Measurements from ENCODE around the gene ECI1. TPM values are rescaled to one million over a fixed set of nuclear protein-coding genes. Genes with fewer than 3 reads are reported as not detected.

Gene ECI1
- total and polyA plus RNA-seq, 2 of the 13 experiments (the other 11 are each of a cell fraction or from before 2014, with no cell fraction given): 82.0 to 102 TPM

GRCh38 chr16:2233872-2234812 lies 17.2 kb downstream of the ECI1 start (continued):
- TF ChIP-seq DBP (CRISPR knock-in tag; IDR thresholded peaks at IDR 0.05; ENCODE audit: not compliant biosample characterization) (no peak), ZNF678 (CRISPR knock-in tag; IDR thresholded peaks at IDR 0.05) (no peak), HNRNPL (IDR thresholded peaks at IDR 0.05; ENCODE audit: low read depth, low read length) (0 out of 2 replicates have a peak, but pooled peaks have one; percentile 41), ZSCAN5A (CRISPR knock-in tag; IDR thresholded peaks at IDR 0.05; ENCODE audit: borderline replicate concordance) (no peak), ZNF83 (CRISPR knock-in tag; IDR thresholded peaks at IDR 0.05; ENCODE audit: borderline replicate concordance) (no peak), BCL3 (CRISPR knock-in tag; IDR thresholded peaks at IDR 0.05) (no peak), PLRG1 (conservative IDR thresholded peaks at IDR 0.05) (no peak), ZNF496 (CRISPR knock-in tag; IDR thresholded peaks at IDR 0.05; ENCODE audit: insufficient replicate concordance) (no peak), ARID3A (IDR thresholded peaks at IDR 0.05; ENCODE audit: low read depth, low read length) (no peak), ZNF644 (CRISPR knock-in tag; IDR thresholded peaks at IDR 0.05; ENCODE audit: low read depth) (no peak), ZNF841 (CRISPR knock-in tag; IDR thresholded peaks at IDR 0.05; ENCODE audit: borderline replicate concordance) (no peak), HNRNPH1 (optimal IDR thresholded peaks at IDR 0.05; ENCODE audit: low read depth, low read length) (no peak), ZNF10 (CRISPR knock-in tag; IDR thresholded peaks at IDR 0.05; ENCODE audit: borderline replicate concordance, low read depth) (no peak), ZMAT3 (CRISPR knock-in tag; conservative IDR thresholded peaks at IDR 0.05) (no peak), SMYD3 (CRISPR knock-in tag; IDR thresholded peaks at IDR 0.05) (no peak), DNMT3B (CRISPR knock-in tag; conservative IDR thresholded peaks at IDR 0.05) (no peak), AGO2 (optimal IDR thresholded peaks at IDR 0.05; ENCODE audit: low read depth, low read length) (peak; percentile 53), ATF6 (CRISPR knock-in tag; conservative IDR thresholded peaks at IDR 0.05) (no peak), HOXA9 (CRISPR knock-in tag; IDR thresholded peaks at IDR 0.05; ENCODE audit: borderline replicate concordance) (no peak), HINFP (CRISPR knock-in tag; IDR thresholded peaks at IDR 0.05; ENCODE audit: low read depth) (no peak)

Measured in HepG2 (cell line).